Neural cell (in vitro differentiated cells): Measurements from ENCODE around the gene ERICH6B. TPM values are rescaled to one million over a fixed set of nuclear protein-coding genes. Genes with fewer than 3 reads are reported as not detected.

Experiments
- H2AFZ ChIP-seq: fragments of 200-600, 300-800 bp; sonication (generic), shearing (Covaris generic); 2 replicates; pipeline ENCODE4 v1.6.0; 2014; ENCODE audit warnings: low read depth, mild to moderate bottlenecking, antibody characterized with exemption, low read length, moderate library complexity
- H3F3A ChIP-seq: fragments of 200-600 bp; shearing (Covaris generic); 2 replicates; pipeline ENCODE4 v1.6.1; 2016; ENCODE audit warnings: mild to moderate bottlenecking, moderate library complexity, mixed read lengths, antibody characterized with exemption, low read length; ENCODE audit not compliant: insufficient read depth, poor library complexity, severe bottlenecking
- H3K27ac ChIP-seq: fragments of 200-600, 300-800 bp; sonication (generic), shearing (Covaris generic); 2 replicates; pipeline ENCODE4 v1.5.1; 2014; ENCODE audit warnings: mild to moderate bottlenecking, low read length, moderate library complexity
- H3K27me3 ChIP-seq: fragments of 300-800, 200-600 bp; sonication (generic), shearing (Covaris generic); 2 replicates; pipeline ENCODE4 v1.6.0; 2014; ENCODE audit warnings: mild to moderate bottlenecking, low read depth, low read length, moderate library complexity; ENCODE audit not compliant: insufficient read depth
- H3K36me3 ChIP-seq: fragments of 300-800, 200-600 bp; sonication (generic), shearing (Covaris generic); 2 replicates; pipeline ENCODE4 v1.5.1; 2014; ENCODE audit warnings: mild to moderate bottlenecking, antibody characterized with exemption, low read length, moderate library complexity; ENCODE audit not compliant: insufficient read depth
- H3K4me2 ChIP-seq: fragments of 300-800, 200-600 bp; sonication (generic), shearing (Covaris generic); 2 replicates; pipeline ENCODE4 v1.6.0; 2014; ENCODE audit warnings: mild to moderate bottlenecking, low read length
- H3K4me3 ChIP-seq: fragments of 300-800, 200-600 bp; sonication (generic), shearing (Covaris generic); 2 replicates; pipeline ENCODE4 v1.5.1; 2014; ENCODE audit warnings: mild to moderate bottlenecking, low read length, moderate library complexity
- H3K79me2 ChIP-seq: fragments of 200-600 bp; shearing (Covaris generic); replicated peaks from 2 replicates; pipeline ENCODE4 v1.6.0; 2014; ENCODE audit warnings: mild to moderate bottlenecking, low read length, moderate library complexity; ENCODE audit not compliant: insufficient read depth
- H3K9ac ChIP-seq: fragments of 300-800, 200-600 bp; sonication (generic), shearing (Covaris generic); 2 replicates; pipeline ENCODE4 v1.6.1; 2016; ENCODE audit warnings: mild to moderate bottlenecking, low read length, mixed read lengths
- H3K9me2 ChIP-seq: fragments of 200-600 bp; shearing (Covaris generic); 2 replicates; pipeline ENCODE4 v1.6.1; 2016; ENCODE audit warnings: mild to moderate bottlenecking, low read length, mixed read lengths; ENCODE audit not compliant: insufficient read depth
- H3K9me3 ChIP-seq: fragments of 200-600, 300-800 bp; sonication (generic), shearing (Covaris generic); 2 replicates; pipeline ENCODE4 v1.6.1; 2016; ENCODE audit warnings: mild to moderate bottlenecking, mixed run types, low read length, moderate library complexity, mixed read lengths
- H4K20me1 ChIP-seq: fragments of 200-600 bp; shearing (Covaris generic); 2 replicates; pipeline ENCODE4 v1.6.1; 2016; ENCODE audit warnings: mild to moderate bottlenecking, mixed run types; ENCODE audit not compliant: insufficient read depth
- EP300 ChIP-seq: fragments of 450-650 bp; conservative IDR thresholded peaks from 2 replicates; pipeline ENCODE4 v1.6.1; 2014; ENCODE audit warnings: antibody characterized with exemption, mild to moderate bottlenecking, moderate library complexity; ENCODE audit not compliant: poor library complexity, severe bottlenecking
- EZH2 ChIP-seq: fragments of 200-600, 300-800 bp; shearing (Covaris generic), sonication (generic); IDR thresholded peaks from 2 replicates; pipeline ENCODE4 v1.6.1; 2014; ENCODE audit warnings: antibody characterized with exemption, low read length, borderline replicate concordance, mild to moderate bottlenecking; ENCODE audit not compliant: insufficient read depth, poor library complexity, severe bottlenecking
- MXI1 ChIP-seq: fragments of 450-650 bp; conservative IDR thresholded peaks from 2 replicates; pipeline ENCODE4 v1.6.1; 2014; ENCODE audit warnings: antibody characterized with exemption, mild to moderate bottlenecking; ENCODE audit not compliant: poor library complexity, severe bottlenecking
- POLR2AphosphoS5 ChIP-seq: IDR thresholded peaks from 2 replicates; pipeline ENCODE4 v1.6.1; 2012
- RAD21 ChIP-seq: fragments of 450-650 bp; conservative IDR thresholded peaks from 2 replicates; pipeline ENCODE4 v1.6.1; 2014; ENCODE audit warnings: antibody characterized with exemption, mild to moderate bottlenecking, moderate library complexity
- SMC3 ChIP-seq: fragments of 450-650 bp; conservative IDR thresholded peaks from 2 replicates; pipeline ENCODE4 v1.6.1; 2014; ENCODE audit warnings: antibody characterized with exemption, mild to moderate bottlenecking, moderate library complexity; ENCODE audit not compliant: poor library complexity
- TAF1 ChIP-seq: IDR thresholded peaks from 2 replicates; pipeline ENCODE4 v1.6.1; 2012; ENCODE audit warnings: low read depth
- polyA plus RNA-seq: library from polyadenylated mRNA; depleted of rRNA; stranded (reverse); fragments of >200 nt; gene quantifications from 2 replicates; pipeline ENCODE4 v1.2.3, GENCODE V29; 2014
- TF ChIP-seq, protein P1 (sequence below): fragments of 450-650 bp; IDR thresholded peaks from 2 replicates; pipeline ENCODE4 v1.5.1; 2014; ENCODE audit warnings: antibody characterized with exemption, mild to moderate bottlenecking, moderate library complexity; ENCODE audit not compliant: poor library complexity, severe bottlenecking
- TF ChIP-seq, protein P2 (sequence below): IDR thresholded peaks from 2 replicates; pipeline ENCODE4 v1.6.1; 2012; ENCODE audit warnings: borderline replicate concordance

The ERICH6B gene
- polyA plus RNA-seq, 1 donor from 2014 or later = not detected

DNA sequence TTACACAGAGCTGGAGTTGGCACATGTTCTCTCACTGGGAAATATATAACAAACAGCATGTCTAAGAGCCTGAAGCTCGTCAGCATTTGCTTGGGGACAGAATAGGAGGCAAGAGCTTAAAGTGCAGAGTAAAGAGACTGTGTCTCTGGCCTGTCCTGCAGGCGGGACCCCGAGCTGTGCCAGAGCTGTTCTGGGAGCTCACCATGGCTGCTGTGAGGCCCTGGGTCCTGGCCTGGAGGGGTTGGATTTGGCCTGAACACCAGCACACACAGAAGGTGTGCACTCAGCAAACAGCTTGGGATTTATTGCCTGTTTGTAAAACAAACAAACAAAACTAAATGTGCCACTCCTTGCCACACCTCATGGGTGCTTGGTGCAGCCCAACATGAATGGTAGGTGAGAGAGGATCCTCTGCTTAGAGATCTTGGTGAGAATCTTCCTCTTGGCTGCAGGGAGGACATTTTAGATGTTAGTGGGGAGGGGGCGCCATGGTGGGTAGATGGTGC lies 60.9 kb downstream of the ERICH6B start:
- H3K36me3 ChIP-seq = no peaks in the 10 kb centered on the region

DNA sequence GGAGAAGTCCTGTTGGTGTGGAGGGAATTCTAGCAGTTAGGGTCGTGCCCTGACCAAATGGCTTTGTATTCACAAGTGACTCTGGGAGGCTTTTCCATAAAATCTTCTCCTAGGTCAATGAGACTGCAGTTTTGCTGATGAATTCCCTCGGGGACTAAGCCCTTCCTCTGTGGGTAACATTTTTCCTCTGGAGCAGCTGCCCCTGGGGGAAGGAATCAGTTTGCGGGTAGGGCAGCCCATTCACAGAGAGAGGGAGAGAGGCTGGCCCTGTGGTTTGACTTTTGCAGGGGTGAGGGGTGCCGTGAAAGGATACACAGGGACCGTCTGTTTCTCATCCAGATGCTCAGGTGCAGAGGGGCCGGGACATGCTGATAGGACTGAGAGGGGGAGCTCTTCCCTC lies 67.3 kb downstream of the ERICH6B start:
- Histone ChIP-seq H3K36me3 (no peaks in the 10 kb centered on the region), H3K27ac (no peak overlapping the region), H3K27me3 (no peaks in the 10 kb centered on the region), H3K9me3 (no peaks in the 10 kb centered on the region), H3K9ac (no peak overlapping the region), H3K4me2 (no peak overlapping the region), H4K20me1 (no peaks in the 10 kb centered on the region), H3K9me2 (no peaks in the 10 kb centered on the region), H3K79me2 (no peaks in the 10 kb centered on the region), H3K4me3 (no peak overlapping the region), H2AFZ (no peak overlapping the region), H3F3A (no peaks in the 10 kb centered on the region)
- TF ChIP-seq TAF1 (no peak), RAD21 (no peak), SMC3 (no peak), EP300 (no peak), POLR2AphosphoS5 (no peak), EZH2 (no peak), MXI1 (no peak)
- TF ChIP-seq, protein P1, sequence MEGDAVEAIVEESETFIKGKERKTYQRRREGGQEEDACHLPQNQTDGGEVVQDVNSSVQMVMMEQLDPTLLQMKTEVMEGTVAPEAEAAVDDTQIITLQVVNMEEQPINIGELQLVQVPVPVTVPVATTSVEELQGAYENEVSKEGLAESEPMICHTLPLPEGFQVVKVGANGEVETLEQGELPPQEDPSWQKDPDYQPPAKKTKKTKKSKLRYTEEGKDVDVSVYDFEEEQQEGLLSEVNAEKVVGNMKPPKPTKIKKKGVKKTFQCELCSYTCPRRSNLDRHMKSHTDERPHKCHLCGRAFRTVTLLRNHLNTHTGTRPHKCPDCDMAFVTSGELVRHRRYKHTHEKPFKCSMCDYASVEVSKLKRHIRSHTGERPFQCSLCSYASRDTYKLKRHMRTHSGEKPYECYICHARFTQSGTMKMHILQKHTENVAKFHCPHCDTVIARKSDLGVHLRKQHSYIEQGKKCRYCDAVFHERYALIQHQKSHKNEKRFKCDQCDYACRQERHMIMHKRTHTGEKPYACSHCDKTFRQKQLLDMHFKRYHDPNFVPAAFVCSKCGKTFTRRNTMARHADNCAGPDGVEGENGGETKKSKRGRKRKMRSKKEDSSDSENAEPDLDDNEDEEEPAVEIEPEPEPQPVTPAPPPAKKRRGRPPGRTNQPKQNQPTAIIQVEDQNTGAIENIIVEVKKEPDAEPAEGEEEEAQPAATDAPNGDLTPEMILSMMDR = no peak
- TF ChIP-seq, protein P2, sequence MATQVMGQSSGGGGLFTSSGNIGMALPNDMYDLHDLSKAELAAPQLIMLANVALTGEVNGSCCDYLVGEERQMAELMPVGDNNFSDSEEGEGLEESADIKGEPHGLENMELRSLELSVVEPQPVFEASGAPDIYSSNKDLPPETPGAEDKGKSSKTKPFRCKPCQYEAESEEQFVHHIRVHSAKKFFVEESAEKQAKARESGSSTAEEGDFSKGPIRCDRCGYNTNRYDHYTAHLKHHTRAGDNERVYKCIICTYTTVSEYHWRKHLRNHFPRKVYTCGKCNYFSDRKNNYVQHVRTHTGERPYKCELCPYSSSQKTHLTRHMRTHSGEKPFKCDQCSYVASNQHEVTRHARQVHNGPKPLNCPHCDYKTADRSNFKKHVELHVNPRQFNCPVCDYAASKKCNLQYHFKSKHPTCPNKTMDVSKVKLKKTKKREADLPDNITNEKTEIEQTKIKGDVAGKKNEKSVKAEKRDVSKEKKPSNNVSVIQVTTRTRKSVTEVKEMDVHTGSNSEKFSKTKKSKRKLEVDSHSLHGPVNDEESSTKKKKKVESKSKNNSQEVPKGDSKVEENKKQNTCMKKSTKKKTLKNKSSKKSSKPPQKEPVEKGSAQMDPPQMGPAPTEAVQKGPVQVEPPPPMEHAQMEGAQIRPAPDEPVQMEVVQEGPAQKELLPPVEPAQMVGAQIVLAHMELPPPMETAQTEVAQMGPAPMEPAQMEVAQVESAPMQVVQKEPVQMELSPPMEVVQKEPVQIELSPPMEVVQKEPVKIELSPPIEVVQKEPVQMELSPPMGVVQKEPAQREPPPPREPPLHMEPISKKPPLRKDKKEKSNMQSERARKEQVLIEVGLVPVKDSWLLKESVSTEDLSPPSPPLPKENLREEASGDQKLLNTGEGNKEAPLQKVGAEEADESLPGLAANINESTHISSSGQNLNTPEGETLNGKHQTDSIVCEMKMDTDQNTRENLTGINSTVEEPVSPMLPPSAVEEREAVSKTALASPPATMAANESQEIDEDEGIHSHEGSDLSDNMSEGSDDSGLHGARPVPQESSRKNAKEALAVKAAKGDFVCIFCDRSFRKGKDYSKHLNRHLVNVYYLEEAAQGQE = no peak

More for the DNA sequence above, 60.9 kb downstream of the ERICH6B start:
- H3K4me3 ChIP-seq = no peak overlapping the region
- H3K9ac ChIP-seq = no peak overlapping the region
- no peak overlapping the region for H2AFZ ChIP-seq
- H3K27me3 ChIP-seq = no peaks in the 10 kb centered on the region
- TF ChIP-seq TAF1 = no peak
- TF ChIP-seq, protein P2 = no peak
- no peak for TF ChIP-seq SMC3
- TF ChIP-seq EP300 = no peak
- no peak for TF ChIP-seq MXI1
- TF ChIP-seq EZH2 = no peak
- TF ChIP-seq RAD21 = no peak
- TF ChIP-seq, protein P1 = no peak
- no peak for TF ChIP-seq POLR2AphosphoS5
- no peak overlapping the region for H3K27ac ChIP-seq
- H3K9me3 ChIP-seq = no peaks in the 10 kb centered on the region
- H3K4me2 ChIP-seq = no peak overlapping the region
- no peaks in the 10 kb centered on the region for H3F3A ChIP-seq
- H3K79me2 ChIP-seq = no peaks in the 10 kb centered on the region
- no peaks in the 10 kb centered on the region for H4K20me1 ChIP-seq
- no peaks in the 10 kb centered on the region for H3K9me2 ChIP-seq
